ENCODE results near the gene MRPS35.

MRPS35 gene

GRCh38 chr12:27802936-27803335 is 92.3 kb downstream of the MRPS35 start:
- DNase-seq, result no peak

DNA sequence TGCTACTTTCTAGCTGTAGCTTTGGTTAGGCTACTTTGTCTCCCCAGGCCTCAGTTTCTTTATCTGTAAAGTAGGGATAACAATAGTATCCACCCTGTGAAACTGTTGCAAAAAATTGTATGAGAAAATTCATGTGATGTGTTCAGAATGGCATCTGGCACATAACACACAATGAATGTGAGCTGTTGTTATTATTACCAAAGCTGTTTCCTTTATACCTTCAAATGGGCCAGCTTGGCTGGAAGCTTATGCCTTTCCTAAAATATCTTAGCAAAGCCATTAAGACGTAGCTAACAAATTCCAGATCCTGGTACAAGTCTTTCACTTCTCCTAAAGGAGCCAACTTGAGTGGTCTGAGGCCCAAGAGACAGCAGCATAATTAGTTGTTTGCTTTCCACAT is 94.6 kb downstream of the MRPS35 start:
- DNase-seq, result no peak

Measured in anterior cingulate cortex (tissue), 58 donors.